ENCODE results near the gene DYRK3.

The DYRK3 gene

DNA sequence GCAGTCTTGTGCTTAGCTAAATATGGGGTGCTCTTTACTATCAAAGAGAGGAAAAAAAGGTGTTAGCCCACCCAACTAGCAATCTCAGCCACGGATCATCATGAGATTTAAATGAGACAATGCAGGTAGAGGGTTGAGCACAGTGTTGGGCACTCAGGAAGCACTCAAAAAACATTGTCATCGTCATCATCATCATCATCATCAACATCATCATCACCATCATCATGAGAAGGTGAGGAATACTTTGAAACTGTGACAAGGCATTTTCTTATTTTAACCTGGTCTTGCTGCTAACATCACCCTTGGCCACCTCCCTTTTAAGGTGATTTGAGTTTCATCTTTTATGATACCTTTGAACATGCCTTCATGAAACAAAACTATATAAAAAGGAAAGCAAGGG, 46.0 kb downstream of the DYRK3 start:
- in situ Hi-C loops (cut with MboI; ENCODE audit: low sequenced_read_pairs), result no loop called here

DNA sequence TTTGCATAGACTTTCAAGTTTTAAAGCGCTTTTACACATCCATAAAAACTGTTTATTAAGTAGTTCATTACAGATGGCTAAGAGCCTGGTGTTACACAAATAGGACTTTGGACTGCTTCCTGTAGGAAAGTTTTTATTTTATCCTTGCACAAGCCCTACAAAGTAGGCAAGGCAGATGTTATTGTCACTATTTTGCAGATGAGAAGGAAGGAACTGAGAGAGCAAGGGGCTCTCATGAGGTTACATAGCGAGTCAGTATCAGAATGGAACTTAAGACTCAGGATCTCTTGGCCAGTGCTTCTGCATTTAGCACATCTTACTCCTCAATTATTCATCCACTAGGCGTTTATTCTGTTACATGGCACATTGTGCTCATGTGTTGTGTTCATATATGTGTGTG, 46.8 kb downstream of the DYRK3 start:
- in situ Hi-C loops (cut with MboI; ENCODE audit: low sequenced_read_pairs), result no loop called here

DNA sequence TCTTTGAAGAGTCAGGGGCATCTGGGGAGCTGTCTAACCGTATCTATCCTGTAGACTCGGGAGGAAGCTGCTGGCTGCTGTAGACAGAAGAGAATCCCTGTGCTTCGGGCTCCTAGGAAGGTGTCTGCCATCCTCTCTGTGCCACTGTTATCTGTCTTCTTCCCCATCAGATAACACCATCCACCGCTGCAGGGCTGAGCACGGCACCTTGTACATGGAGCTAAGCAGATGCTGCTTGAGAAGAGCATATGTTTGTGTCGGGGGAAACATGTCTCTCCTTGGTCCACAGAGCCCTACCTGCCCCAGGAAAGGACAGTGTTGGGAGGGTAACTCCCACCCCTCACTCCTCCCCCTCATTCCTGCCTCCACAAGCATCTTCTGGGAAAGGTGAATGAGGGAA, 48.0 kb downstream of the DYRK3 start:
- in situ Hi-C loops (cut with MboI; ENCODE audit: low sequenced_read_pairs), result no loop called here

DNA sequence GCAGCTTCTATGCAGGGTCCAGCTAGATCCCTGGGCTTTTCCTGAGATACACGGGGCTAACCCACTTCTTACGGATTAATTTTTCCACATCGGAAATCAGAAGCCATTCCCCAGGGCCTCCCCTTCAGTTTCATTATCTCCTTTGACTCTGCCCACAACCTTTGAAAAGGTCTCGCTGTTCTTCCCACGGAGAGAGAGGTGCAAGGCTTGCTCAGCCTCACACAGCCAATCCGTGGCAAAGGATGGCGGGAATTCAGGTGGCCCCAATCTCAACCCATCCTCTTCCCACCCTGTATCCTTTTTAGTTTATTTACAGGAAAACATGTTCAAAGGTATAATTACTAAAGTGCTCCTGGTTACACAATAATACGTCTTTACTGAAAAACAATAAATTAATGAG, 48.7 kb downstream of the DYRK3 start:
- in situ Hi-C loops (cut with MboI; ENCODE audit: low sequenced_read_pairs), result no loop called here

DNA sequence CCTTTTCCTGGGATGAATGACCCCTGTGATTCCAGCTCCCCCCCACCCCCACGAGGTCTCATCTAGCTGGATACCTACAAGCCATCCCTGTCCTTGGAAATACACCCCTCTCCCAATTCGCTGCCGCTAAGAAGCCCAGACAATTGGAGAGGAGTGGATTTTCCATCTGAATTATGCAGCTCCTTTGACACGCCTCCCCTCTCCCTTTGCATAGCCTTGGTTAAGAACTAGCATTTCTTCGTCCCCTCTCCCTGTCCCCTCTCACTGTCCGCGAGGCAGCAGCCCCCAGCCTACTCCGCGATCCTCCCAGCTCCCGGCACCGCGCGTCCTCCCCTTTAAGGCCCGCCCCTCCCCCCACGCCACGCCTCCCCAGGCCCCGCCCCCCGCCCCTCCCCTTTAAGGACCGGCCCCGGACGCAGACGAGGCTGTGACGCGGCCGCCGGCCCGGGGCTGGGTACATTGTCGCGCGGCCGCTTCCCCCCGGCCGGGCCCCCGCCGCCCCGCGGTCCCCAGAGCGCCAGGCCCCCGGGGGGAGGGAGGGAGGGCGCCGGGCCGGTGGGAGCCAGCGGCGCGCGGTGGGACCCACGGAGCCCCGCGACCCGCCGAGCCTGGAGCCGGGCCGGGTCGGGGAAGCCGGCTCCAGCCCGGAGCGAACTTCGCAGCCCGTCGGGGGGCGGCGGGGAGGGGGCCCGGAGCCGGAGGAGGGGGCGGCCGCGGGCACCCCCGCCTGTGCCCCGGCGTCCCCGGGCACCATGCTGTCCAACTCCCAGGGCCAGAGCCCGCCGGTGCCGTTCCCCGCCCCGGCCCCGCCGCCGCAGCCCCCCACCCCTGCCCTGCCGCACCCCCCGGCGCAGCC, 49.4 kb downstream of the DYRK3 start, which contains the start of gene MAPKAPK2:
MAPKAPK2 (plus strand) TSS at position 428 of the 856 bp plus-strand sequence; CDS start at position 753, 325 bp downstream.
- in situ Hi-C loops (cut with MboI; ENCODE audit: low sequenced_read_pairs), result no loop called here

DNA sequence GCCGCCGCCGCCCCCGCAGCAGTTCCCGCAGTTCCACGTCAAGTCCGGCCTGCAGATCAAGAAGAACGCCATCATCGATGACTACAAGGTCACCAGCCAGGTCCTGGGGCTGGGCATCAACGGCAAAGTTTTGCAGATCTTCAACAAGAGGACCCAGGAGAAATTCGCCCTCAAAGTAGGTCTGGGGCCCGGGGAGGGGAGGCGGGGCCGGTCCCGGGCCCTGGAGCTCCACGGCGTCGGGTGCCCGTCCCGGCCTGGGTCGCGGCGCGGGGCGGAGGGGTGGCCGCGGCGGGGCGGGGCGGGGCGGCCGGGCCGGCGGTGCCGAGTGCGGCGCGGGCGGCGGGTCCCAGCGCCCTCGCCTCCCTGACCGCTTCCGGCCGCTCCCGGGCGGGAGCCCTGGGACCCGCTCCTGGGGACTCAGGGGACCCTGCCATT, 50.0 kb downstream of the DYRK3 start:
- in situ Hi-C loops (cut with MboI; ENCODE audit: low sequenced_read_pairs), result no loop called here

DNA sequence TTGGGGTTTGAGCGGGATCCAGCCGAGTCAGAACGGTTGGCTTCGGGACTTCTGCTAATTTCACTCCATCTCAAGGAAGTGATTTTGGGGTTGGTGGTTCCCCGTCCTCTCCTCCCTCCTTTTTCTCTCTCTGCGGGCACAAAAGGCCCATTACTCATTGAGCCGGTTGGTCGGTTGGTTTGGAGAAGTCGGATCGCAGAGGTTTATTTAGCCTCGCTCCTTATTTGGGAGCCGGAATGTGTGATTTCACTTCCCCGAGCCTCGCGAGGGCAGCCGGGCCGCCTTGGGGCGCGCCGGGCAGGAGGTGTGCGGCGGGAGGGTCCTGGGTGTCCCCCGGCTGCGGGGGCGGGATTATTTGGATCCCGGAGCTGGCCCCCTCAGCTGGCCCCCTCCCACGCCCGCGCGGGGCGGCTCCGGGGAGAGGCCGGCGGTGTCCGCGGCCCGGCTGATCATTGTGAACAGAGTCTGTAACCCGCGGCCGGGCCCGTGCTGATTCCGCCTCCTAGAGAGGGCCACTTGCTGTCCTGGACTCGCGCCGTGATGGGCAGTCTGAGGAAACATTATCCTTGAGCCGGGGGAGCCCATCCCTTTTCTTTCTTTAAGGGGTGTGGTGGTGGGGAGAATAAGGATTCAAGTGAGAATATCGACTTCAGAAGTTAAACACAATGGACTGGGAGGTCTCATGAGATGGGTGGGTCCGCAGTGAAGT, 50.6 kb downstream of the DYRK3 start:
- in situ Hi-C loops (cut with MboI; ENCODE audit: low sequenced_read_pairs), result no loop called here

DNA sequence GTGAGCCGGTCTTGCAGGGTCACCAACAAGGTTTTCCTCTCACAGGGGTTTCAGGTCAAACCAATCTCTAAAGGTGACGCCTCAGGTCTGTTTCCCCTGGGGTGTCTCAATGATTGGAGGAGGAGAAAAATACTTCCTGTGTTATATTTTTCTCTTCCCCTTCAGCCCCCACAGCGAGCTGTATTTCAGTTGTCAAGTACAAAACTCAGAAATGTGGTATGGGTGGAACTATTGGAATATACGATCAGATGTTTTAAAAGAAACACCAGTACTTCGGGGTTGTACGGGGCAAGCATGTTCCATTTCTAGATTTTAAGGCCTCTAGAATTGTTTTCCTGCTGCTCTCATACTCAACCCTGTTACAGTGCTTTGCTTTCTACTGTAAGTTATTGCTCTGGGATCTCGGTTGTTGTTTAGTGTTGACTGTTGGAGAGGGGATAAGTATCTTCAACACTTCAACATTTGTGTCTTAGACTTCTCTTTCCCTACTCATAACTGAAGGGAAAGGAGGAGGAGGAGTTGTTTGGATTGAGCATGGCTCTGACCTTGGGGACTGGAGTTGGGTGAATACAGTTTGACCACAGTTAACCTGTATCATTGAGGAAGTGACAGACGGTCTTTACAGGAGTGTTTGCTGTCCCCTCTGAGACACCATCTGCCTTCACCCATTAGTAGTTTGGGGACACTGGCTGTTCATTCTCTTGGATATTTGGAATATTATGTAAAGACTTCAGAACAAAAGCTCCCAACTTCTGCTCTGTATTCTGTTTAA, 51.3 kb downstream of the DYRK3 start:
- in situ Hi-C loops (cut with MboI; ENCODE audit: low sequenced_read_pairs), result no loop called here

DNA sequence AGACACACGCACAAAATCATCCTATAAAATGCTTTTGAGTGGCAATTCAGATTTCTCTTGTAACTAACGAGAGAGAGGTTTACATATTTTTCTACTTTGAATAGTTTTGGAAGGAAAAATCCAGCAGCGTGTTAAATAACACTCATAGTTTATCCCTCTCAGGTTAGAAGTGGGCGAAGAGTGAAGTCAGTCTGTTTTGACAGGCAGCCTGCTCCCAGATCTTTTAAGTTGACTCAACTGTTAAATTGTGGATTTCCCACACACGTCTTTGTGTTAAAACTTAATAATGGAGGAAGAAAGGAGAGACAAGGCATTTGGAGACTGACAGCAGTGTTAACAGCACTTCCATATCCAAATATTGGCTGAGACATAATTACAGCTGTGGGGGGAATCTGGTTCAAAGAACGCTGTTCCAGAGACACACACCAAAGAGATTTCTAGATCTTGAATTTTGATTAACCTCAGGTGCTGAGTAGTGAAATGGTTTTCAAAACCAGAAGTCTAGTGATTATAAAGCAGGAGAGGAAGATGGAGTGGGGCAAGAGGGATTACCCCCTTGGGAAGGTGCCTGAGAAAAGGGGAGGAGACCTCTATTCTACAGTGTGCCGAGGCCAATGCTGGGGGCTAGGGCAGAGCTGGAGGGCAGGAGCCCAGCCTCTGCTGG, 52.0 kb downstream of the DYRK3 start:
- in situ Hi-C loops (cut with MboI; ENCODE audit: low sequenced_read_pairs), result no loop called here

DNA sequence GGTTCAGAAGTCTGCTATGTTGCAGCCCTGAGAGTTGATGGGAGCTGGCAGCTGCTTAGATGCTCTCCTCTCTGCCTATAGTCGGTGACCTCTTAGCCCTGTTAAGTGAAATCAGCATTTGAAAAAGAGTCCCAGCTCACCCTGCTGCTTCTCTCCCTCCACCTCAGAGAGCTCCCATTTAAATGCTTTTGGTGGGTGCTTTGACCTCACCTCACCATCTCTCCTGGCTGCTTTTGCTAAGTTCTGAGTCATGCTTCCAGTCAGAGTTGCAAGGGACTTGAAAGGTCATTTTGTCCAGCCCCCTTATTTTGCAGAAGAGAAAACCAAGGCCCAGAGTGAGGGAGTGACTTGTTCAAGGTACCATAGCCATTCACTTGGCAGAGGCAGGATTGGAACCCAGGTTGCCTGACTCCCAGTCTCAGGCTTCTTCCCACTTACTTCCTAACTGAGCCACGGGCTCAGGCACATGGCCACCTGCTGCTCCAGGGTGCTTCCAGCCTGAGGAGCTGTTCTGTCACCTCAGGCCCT, 52.6 kb downstream of the DYRK3 start:
- in situ Hi-C loops (cut with MboI; ENCODE audit: low sequenced_read_pairs), result no loop called here

DNA sequence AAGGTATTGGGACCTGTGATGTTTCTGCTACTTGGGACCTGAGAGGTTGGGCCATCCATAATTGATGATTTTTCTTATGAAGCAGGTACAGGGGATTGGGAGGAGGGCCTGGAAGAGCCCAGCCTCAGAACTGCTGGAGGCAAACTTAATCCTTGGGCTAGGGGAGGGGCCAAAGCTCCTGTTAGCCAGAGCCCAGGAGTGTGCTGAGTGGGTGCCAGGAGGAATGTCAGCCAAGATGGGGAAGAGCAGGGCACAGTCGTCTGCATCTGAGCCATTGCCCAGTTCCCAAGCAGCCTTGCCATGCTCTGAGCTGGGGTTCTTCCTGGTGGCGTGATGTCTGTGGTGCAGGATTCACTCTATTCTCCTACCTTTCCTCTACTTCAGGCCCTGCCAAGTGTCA, 55.2 kb downstream of the DYRK3 start:
- in situ Hi-C loops (cut with MboI; ENCODE audit: low sequenced_read_pairs), result no loop called here

DNA sequence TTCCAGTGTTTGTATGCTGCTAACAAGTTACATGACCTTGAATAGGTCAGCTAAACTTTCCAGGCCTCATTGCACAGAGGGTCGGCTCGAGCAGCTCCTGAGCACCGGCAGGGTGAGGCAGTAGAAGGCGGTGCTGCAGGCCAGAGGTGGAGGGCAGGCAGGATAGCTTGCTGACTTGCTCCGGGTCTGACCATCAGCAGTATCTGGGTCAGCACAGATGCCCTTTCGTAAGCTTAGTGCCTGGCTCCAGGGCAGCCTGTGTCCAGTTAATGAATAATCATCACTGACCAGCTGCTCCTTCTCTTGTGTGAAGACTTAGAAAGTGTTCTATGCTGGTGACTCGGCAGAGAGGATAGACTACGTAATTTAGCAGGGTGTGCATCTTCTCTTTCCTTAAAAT, 56.3 kb downstream of the DYRK3 start:
- in situ Hi-C loops (cut with MboI; ENCODE audit: low sequenced_read_pairs), result no loop called here

DNA sequence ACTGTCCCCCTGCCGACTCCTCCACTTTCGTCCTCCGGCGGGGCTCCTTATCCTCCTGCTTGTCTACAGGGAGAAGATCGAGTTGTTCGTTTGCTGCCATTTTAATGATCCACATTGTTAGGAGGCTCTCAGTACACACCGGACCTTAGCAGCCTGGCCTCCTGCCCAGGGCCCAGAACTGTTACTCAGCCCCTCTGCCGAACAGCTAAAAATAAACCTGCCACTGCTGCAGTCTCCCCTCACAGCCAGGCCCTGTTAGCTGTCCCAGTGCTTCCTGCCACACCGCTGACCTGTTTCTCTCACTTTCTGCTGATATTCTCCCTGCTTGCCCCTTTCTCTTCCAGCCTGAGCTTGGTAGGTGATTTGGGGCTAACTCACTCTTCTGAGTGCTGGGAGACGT, 57.7 kb downstream of the DYRK3 start:
- in situ Hi-C loops (cut with MboI; ENCODE audit: low sequenced_read_pairs), result no loop called here

DNA sequence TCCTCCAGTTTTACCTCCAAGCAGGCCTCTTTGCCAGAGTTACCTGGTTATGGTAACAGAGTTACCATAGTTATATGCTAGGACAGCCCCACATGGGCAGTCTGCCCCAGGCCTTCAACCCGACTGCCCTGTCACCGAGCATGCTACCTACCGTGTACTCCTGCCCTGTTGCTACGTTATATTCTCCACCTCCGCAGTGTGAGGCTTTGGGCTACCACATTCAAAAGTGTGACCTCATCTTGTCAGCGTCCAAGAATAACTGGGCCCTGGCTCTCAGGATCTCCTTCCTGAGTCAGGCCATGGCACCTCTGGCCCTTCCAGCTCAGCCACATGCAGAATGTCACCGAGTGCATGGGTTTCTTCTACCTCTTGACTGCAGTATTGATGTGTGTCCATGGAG, 58.3 kb downstream of the DYRK3 start:
- in situ Hi-C loops (cut with MboI; ENCODE audit: low sequenced_read_pairs), result no loop called here

DNA sequence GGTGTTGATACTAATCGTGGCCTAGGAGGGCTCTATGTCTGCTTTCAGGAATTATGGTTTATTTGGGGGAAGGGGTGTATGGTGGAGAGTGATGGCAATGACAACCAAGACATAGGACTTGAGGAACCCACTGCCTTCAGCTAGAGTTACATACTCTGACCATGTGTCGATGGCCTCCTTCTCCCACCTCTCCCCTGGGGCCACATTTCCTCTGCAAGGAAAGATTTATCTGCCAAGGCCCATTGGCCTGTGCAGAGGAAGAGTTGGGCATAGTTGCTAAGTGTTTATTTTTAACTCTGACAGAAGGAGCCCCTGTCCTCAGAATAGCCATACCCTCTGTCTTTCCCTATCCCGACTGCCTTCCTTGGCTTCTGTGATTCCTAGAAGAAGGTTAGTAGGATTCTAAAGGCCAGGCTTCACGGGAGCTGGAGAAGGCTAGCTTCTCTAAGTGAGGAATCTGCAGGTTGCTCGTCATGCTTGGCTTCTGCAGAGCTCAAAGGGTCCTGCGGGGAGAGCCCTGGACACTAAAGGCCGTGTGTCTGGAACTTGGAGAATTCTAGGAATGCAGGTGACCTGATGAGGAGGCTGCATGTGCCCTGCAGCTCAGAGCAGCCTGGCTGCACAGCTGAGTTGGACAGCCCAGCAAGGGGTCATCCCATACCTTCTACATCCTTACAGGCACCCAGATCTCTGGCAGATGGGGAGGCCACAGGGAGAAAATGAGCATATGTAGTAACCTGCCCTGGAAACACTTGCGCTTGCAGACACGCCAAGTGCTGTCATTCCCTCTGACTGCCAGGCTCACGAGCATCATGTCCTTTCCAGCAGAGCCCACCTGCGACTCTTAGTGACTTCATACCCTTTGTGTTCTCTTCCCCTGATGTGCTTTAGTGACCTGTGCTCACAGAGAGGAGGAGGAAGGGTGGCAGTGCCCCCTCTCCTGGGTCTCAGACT, 59.1 kb downstream of the DYRK3 start:
- in situ Hi-C loops (cut with MboI; ENCODE audit: low sequenced_read_pairs), result no loop called here

DNA sequence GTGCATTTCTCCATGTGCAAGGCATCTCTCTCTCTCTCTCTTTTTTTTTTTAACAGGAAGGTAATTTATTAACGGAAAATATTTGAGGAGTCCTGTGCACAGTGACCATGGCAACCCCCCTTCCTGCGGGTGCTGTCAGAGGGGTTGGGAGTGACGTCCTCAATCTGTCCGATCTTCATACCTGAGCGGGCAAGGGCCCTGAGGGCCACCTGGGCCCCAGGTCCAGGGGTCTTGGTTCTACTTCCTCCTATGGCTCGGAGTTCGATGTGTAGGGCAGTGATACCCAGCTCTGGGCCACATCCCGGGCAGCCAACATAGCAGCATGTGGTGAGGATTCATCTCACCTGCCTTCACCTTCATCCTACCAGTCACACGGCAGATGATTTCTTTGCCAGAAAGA, 60.4 kb downstream of the DYRK3 start:
- in situ Hi-C loops (cut with MboI; ENCODE audit: low sequenced_read_pairs), result no loop called here

DNA sequence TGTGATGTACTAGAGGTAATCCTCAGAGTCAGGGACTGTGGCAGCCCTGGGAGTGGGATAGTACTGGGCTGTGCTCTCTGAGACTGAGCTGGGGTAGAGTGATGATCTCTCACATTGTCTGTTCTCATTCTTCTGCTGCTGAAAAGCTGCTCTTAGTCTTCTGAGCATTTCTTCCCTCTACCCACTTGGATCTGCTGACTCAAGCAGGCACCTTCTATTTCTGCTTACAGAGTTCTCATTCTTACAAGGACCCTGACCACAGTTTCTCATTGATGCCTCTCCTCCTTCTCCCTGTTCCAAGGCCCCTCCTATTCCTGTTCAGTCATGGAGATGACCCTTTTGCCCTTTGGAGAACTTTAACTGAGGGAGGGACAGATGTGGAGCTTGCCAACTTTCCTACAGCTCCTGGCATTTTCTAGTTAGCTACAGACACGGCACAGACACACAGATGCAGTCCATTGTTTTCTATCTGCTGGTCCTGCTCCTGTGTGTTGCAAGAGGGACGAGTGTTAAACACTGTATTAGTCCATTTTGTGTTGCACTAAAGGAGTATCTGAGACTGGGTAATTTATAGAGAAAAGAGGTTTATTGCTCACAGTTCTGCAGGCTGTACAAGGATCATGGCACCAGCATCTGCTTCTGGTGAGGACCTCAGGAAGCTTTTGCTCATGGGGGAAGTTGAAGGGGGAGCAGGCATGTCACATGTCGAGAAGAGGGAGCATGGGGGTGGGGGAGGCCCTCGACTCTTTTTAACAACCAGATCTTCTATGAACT, 61.7 kb downstream of the DYRK3 start:
- in situ Hi-C loops (cut with MboI; ENCODE audit: low sequenced_read_pairs), result no loop called here

DNA sequence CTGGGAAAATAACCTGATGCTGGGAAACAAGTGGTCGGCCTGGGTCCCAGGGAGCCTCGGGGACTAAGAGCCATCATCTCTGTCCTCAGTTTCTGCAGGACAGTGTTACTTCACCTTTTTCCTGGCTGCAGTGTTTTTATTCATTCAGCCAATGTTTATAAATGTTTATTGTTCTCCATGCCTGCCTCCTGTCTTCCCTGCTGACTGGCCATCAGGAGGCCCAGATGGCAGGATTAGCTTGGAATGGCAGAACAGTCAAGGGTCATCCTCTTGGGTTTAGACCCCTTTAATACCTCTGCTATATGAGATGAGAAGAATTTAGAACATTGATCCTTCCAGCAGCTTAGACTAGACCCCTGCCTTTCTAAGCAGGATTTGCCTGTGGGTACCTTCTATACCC, 62.7 kb downstream of the DYRK3 start:
- in situ Hi-C loops (cut with MboI; ENCODE audit: low sequenced_read_pairs), result no loop called here

Data from hTERT RPE-1 (cell line).